ENCODE data around the gene MCF2L2. TPM values are rescaled to one million over a fixed set of nuclear protein-coding genes. Genes with fewer than 3 reads are reported as not detected.

Gene MCF2L2
- total RNA-seq, 1 experiment from 2014 or later = 12.2 TPM

DNA sequence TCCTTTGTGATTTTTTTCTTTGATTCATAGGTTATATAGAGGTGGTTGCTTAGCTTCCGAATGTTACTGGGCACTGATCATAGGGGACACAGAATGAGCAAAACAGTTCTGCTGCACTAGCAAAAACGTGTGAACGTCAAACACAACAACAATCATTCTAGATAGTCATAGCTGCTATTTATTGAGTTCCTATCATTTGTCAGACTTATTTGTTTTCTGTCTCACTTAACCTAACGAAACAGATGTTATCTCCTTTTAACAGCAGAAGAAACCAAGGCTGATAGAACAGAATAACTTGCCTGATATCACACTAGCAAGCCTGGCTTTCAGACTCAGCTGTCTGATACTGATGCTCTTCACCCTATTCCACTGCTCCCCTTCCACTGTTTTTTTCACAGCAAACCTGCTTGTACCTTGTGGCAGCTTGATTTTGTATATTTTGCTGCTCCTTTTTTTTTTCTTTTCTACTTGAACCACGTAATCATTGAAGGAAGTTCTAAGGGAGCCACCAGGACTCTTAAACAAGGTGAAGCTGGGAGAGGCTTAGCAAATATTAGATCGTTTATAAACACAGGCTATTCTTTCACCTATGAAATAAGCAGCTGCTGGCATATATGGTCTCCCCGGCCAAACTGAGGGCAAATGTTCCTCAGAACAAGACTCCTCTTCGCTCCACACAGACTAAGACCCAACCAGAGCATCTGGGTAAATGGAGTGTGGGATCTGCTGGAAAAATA lies 78.8 kb downstream of the MCF2L2 start:
- H3K79me2 ChIP-seq (ENCODE audit: low read length) = no peaks in the 10 kb centered on the region
- H3K27ac ChIP-seq (ENCODE audit: low read length) = no peak overlapping the region
- no peaks in the 10 kb centered on the region for H3K9me3 ChIP-seq (ENCODE audit: low read length)
- no peaks in the 10 kb centered on the region for H3K4me1 ChIP-seq (ENCODE audit: low read length)
- no peaks in the 10 kb centered on the region for H3K27me3 ChIP-seq (ENCODE audit: low read length)
- H2AFZ ChIP-seq (ENCODE audit: low read length) = no peak overlapping the region
- H3K36me3 ChIP-seq (ENCODE audit: insufficient read depth, low read length) = no peaks in the 10 kb centered on the region
- H3K9ac ChIP-seq (ENCODE audit: low read length) = no peak overlapping the region
- no peaks in the 10 kb centered on the region for H4K20me1 ChIP-seq (ENCODE audit: insufficient read depth, low read depth, low read length)
- DNase-seq = no peak
- no peak overlapping the region for H3K4me3 ChIP-seq (ENCODE audit: low read length)
- no peak overlapping the region for H3K4me2 ChIP-seq (ENCODE audit: low read depth, low read length, poor library complexity, severe bottlenecking)
- H3K9me2 ChIP-seq (replicated peaks; ENCODE audit: insufficient read depth, low read length) = no peaks in the 10 kb centered on the region

GRCh38 chr3:183342824-183343223 lies 85.6 kb downstream of the MCF2L2 start:
- Histone ChIP-seq H3K9me2 (replicated peaks; ENCODE audit: insufficient read depth, low read length) (no peaks in the 10 kb centered on the region), H3K4me2 (ENCODE audit: low read depth, low read length, poor library complexity, severe bottlenecking) (peak overlapping the region; percentile 46)
- no peak for DNase-seq

GRCh38 chr3:183341545-183342288 lies 86.7 kb downstream of the MCF2L2 start:
- no peaks in the 10 kb centered on the region for H3K36me3 ChIP-seq (ENCODE audit: insufficient read depth, low read length)
- H3K4me2 ChIP-seq (ENCODE audit: low read depth, low read length, poor library complexity, severe bottlenecking) = peak overlapping the region; percentile 46
- H4K20me1 ChIP-seq (ENCODE audit: insufficient read depth, low read depth, low read length) = no peaks in the 10 kb centered on the region
- no peaks in the 10 kb centered on the region for H3K79me2 ChIP-seq (ENCODE audit: low read length)
- no peaks in the 10 kb centered on the region for H3K27me3 ChIP-seq (ENCODE audit: low read length)
- no peak overlapping the region for H3K9ac ChIP-seq (ENCODE audit: low read length)
- peaks cover 20% of the 10 kb centered on the region for H3K4me1 ChIP-seq (ENCODE audit: low read length)
- H3K4me3 ChIP-seq (ENCODE audit: low read length) = no peak overlapping the region
- H3K9me2 ChIP-seq (replicated peaks; ENCODE audit: insufficient read depth, low read length) = no peaks in the 10 kb centered on the region
- no peak for DNase-seq
- no peak overlapping the region for H2AFZ ChIP-seq (ENCODE audit: low read length)
- H3K27ac ChIP-seq (ENCODE audit: low read length) = no peak overlapping the region
- H3K9me3 ChIP-seq (ENCODE audit: low read length) = no peaks in the 10 kb centered on the region

More at GRCh38 chr3:183342824-183343223, 85.6 kb downstream of the MCF2L2 start:
- no peaks in the 10 kb centered on the region for H3K79me2 ChIP-seq (ENCODE audit: low read length)
- no peaks in the 10 kb centered on the region for H3K36me3 ChIP-seq (ENCODE audit: insufficient read depth, low read length)
- H3K4me1 ChIP-seq (ENCODE audit: low read length) = peaks cover 20% of the 10 kb centered on the region
- H3K9me3 ChIP-seq (ENCODE audit: low read length) = no peaks in the 10 kb centered on the region
- H3K4me3 ChIP-seq (ENCODE audit: low read length) = no peak overlapping the region
- H3K27me3 ChIP-seq (ENCODE audit: low read length) = no peaks in the 10 kb centered on the region
- no peaks in the 10 kb centered on the region for H4K20me1 ChIP-seq (ENCODE audit: insufficient read depth, low read depth, low read length)
- H3K9ac ChIP-seq (ENCODE audit: low read length) = no peak overlapping the region
- no peak overlapping the region for H2AFZ ChIP-seq (ENCODE audit: low read length)
- H3K27ac ChIP-seq (ENCODE audit: low read length) = no peak overlapping the region

- Histone ChIP-seq H3K4me3 (ENCODE audit: low read length) (no peak overlapping the region), H3K36me3 (ENCODE audit: insufficient read depth, low read length) (no peaks in the 10 kb centered on the region), H3K9me2 (replicated peaks; ENCODE audit: insufficient read depth, low read length) (no peaks in the 10 kb centered on the region), H3K4me1 (ENCODE audit: low read length) (peaks cover 20% of the 10 kb centered on the region), H4K20me1 (ENCODE audit: insufficient read depth, low read depth, low read length) (no peaks in the 10 kb centered on the region), H3K79me2 (ENCODE audit: low read length) (no peaks in the 10 kb centered on the region), H2AFZ (ENCODE audit: low read length) (no peak overlapping the region), H3K9ac (ENCODE audit: low read length) (no peak overlapping the region), H3K27me3 (ENCODE audit: low read length) (no peaks in the 10 kb centered on the region), H3K9me3 (ENCODE audit: low read length) (no peaks in the 10 kb centered on the region), H3K4me2 (ENCODE audit: low read depth, low read length, poor library complexity, severe bottlenecking) (no peak overlapping the region), H3K27ac (ENCODE audit: low read length) (no peak overlapping the region)
- no peak for DNase-seq
Observed at GRCh38 chr3:183340222-183340621, 88.2 kb downstream of the MCF2L2 start.

DNA sequence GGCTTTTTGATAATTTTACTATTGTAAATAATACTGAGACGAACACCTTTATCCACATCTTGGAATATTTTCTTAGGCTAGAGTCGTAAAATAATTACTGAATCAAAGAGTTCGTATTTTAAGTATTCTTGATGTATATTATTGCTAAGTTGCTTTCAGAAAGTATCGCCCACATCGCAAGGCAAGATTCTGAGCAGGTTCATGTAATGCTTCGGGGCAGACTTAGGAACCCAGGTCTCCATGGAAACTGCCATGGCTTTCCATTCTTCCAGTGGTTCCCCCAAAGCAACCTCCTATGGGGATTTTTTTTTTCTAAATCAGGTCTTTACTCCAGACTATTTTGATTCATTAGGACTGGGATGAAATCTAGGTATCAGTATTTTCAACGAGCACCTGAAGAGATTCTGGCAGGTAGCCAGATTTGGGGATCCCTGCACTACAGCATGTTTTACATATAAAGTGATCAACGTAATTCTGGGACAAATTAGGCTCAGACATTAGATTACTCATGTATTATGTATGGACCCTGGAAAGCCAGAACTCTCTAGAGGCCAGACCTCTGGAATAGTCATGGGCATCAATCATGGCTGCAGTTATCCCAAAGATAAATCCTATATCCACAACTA lies 88.8 kb downstream of the MCF2L2 start:
- Histone ChIP-seq H3K36me3 (ENCODE audit: insufficient read depth, low read length) (no peaks in the 10 kb centered on the region), H3K9me3 (ENCODE audit: low read length) (no peaks in the 10 kb centered on the region), H3K4me2 (ENCODE audit: low read depth, low read length, poor library complexity, severe bottlenecking) (no peak overlapping the region), H3K79me2 (ENCODE audit: low read length) (no peaks in the 10 kb centered on the region), H3K4me3 (ENCODE audit: low read length) (no peak overlapping the region), H3K27ac (ENCODE audit: low read length) (no peak overlapping the region), H2AFZ (ENCODE audit: low read length) (no peak overlapping the region), H3K9ac (ENCODE audit: low read length) (no peak overlapping the region), H3K9me2 (replicated peaks; ENCODE audit: insufficient read depth, low read length) (no peaks in the 10 kb centered on the region), H3K4me1 (ENCODE audit: low read length) (peaks cover 20% of the 10 kb centered on the region), H3K27me3 (ENCODE audit: low read length) (no peaks in the 10 kb centered on the region), H4K20me1 (ENCODE audit: insufficient read depth, low read depth, low read length) (no peaks in the 10 kb centered on the region)
- DNase-seq = no peak

- Histone ChIP-seq H2AFZ (ENCODE audit: low read length) (no peak overlapping the region), H4K20me1 (ENCODE audit: insufficient read depth, low read depth, low read length) (no peaks in the 10 kb centered on the region), H3K9me3 (ENCODE audit: low read length) (no peaks in the 10 kb centered on the region), H3K27ac (ENCODE audit: low read length) (no peak overlapping the region), H3K9ac (ENCODE audit: low read length) (no peak overlapping the region), H3K36me3 (ENCODE audit: insufficient read depth, low read length) (no peaks in the 10 kb centered on the region), H3K27me3 (ENCODE audit: low read length) (no peaks in the 10 kb centered on the region), H3K4me1 (ENCODE audit: low read length) (peaks cover 18% of the 10 kb centered on the region), H3K4me3 (ENCODE audit: low read length) (no peak overlapping the region), H3K4me2 (ENCODE audit: low read depth, low read length, poor library complexity, severe bottlenecking) (no peak overlapping the region), H3K79me2 (ENCODE audit: low read length) (no peaks in the 10 kb centered on the region), H3K9me2 (replicated peaks; ENCODE audit: insufficient read depth, low read length) (no peaks in the 10 kb centered on the region)
- no peak for DNase-seq
Observed at GRCh38 chr3:183338520-183338919, 89.9 kb downstream of the MCF2L2 start.

DNA sequence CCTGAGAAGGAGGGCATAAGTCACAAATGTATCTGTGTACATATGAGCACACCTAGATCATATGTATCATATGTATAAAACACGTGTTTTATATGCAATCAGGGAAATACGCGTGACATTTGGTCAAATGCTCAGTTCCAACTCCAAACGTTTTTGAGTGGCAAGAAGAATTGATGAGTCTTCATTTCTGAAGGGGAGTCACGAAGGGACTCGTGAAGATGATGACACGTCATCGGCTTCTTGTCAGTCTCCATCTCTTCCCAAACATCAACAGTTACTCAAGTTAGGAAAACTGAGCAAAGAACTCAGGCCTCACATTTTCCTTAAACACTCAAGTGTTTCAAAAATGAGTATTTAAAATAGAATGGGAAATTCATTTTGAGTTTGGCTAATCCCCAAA lies 95.9 kb downstream of the MCF2L2 start:
- Histone ChIP-seq H3K27me3 (ENCODE audit: low read length) (no peaks in the 10 kb centered on the region), H3K9me2 (replicated peaks; ENCODE audit: insufficient read depth, low read length) (no peaks in the 10 kb centered on the region), H3K9ac (ENCODE audit: low read length) (no peak overlapping the region), H3K36me3 (ENCODE audit: insufficient read depth, low read length) (no peaks in the 10 kb centered on the region), H3K4me2 (ENCODE audit: low read depth, low read length, poor library complexity, severe bottlenecking) (no peak overlapping the region), H3K79me2 (ENCODE audit: low read length) (no peaks in the 10 kb centered on the region), H3K4me3 (ENCODE audit: low read length) (no peak overlapping the region), H2AFZ (ENCODE audit: low read length) (no peak overlapping the region), H3K4me1 (ENCODE audit: low read length) (peaks cover 3% of the 10 kb centered on the region; the same call in 1 of the 2 replicates), H3K9me3 (ENCODE audit: low read length) (no peaks in the 10 kb centered on the region), H3K27ac (ENCODE audit: low read length) (no peak overlapping the region), H4K20me1 (ENCODE audit: insufficient read depth, low read depth, low read length) (no peaks in the 10 kb centered on the region)
- DNase-seq = no peak

- H3K4me3 ChIP-seq (ENCODE audit: low read length) = no peak overlapping the region
- no peaks in the 10 kb centered on the region for H3K9me2 ChIP-seq (replicated peaks; ENCODE audit: insufficient read depth, low read length)
- H3K9me3 ChIP-seq (ENCODE audit: low read length) = no peaks in the 10 kb centered on the region
- H3K27ac ChIP-seq (ENCODE audit: low read length) = no peak overlapping the region
- no peaks in the 10 kb centered on the region for H3K79me2 ChIP-seq (ENCODE audit: low read length)
- H3K27me3 ChIP-seq (ENCODE audit: low read length) = no peaks in the 10 kb centered on the region
- H2AFZ ChIP-seq (ENCODE audit: low read length) = no peak overlapping the region
- no peak overlapping the region for H3K4me2 ChIP-seq (ENCODE audit: low read depth, low read length, poor library complexity, severe bottlenecking)
- no peak overlapping the region for H3K9ac ChIP-seq (ENCODE audit: low read length)
- no peaks in the 10 kb centered on the region for H3K36me3 ChIP-seq (ENCODE audit: insufficient read depth, low read length)
- H3K4me1 ChIP-seq (ENCODE audit: low read length) = peaks cover 3% of the 10 kb centered on the region; the same call in 1 of the 2 replicates
- no peaks in the 10 kb centered on the region for H4K20me1 ChIP-seq (ENCODE audit: insufficient read depth, low read depth, low read length)
- no peak for DNase-seq
Observed at GRCh38 chr3:183331498-183331897, 96.9 kb downstream of the MCF2L2 start.
